HL-60 (cell line): ENCODE measurements around the gene MYO16.
A peak's percentile ranks its signal among the peaks of the same experiment; 100 is the strongest.

ENCODE experiments used
- DNase-seq, 2 experiments: peaks; one replicate each; pipeline ENCODE4 v3.0.0-alpha.2; 2010 to 2020; ENCODE audit warnings: low read depth in 1 of 2, low spot score in 1 of 2
- H3K27ac ChIP-seq: fragments of 250-450 bp; sonication (Bioruptor Pico); replicated peaks from 2 replicates; pipeline ENCODE4 v1.5.1; 2020; ENCODE audit warnings: mild to moderate bottlenecking, moderate library complexity
- H3K27me3 ChIP-seq: fragments of 250-450 bp; sonication (Bioruptor Pico); 2 replicates; pipeline ENCODE4 v1.5.1; 2021; ENCODE audit warnings: mild to moderate bottlenecking, moderate library complexity; ENCODE audit not compliant: insufficient read depth, poor library complexity, severe bottlenecking
- H3K4me3 ChIP-seq: replicated peaks from 2 replicates; pipeline ENCODE4 v1.5.1; 2011; ENCODE audit warnings: mild to moderate bottlenecking, control low read depth, low read length; ENCODE audit not compliant: insufficient read depth
- CTCF ChIP-seq: IDR thresholded peaks from one replicate; pipeline ENCODE4 v1.5.1; 2011; ENCODE audit warnings: low read length, control low read depth, inconsistent platforms; ENCODE audit not compliant: insufficient read depth
- GABPA ChIP-seq: IDR thresholded peaks from 2 replicates; pipeline ENCODE4 v1.6.1; 2012; ENCODE audit warnings: low read depth
- POLR2AphosphoS5 ChIP-seq: IDR thresholded peaks from 2 replicates; pipeline ENCODE4 v1.6.1; 2012; ENCODE audit warnings: low read depth
- REST ChIP-seq: IDR thresholded peaks from 2 replicates; pipeline ENCODE4 v1.6.1; 2012; ENCODE audit warnings: low read depth; ENCODE audit not compliant: insufficient replicate concordance
- SPI1 ChIP-seq: IDR thresholded peaks from 2 replicates; pipeline ENCODE4 v1.6.1; 2012; ENCODE audit warnings: low read depth, mild to moderate bottlenecking, borderline replicate concordance

Gene MYO16

GRCh38 chr13:109162248-109163036 is 533.0 kb downstream of the MYO16 start:
- DNase-seq: peak; percentile 33 to 91
- Histone ChIP-seq H3K27me3 (no peaks in the 10 kb centered on the region), H3K4me3 (no peak overlapping the region), H3K27ac (no peak overlapping the region)
- TF ChIP-seq GABPA: no peak
- peak; percentile 96 for TF ChIP-seq SPI1
- peak; percentile 34; the same call in 1 of the 2 replicates for TF ChIP-seq POLR2AphosphoS5

- peak; percentile 59 for TF ChIP-seq REST
- no peak for TF ChIP-seq SPI1
- no peak for DNase-seq
- Histone ChIP-seq H3K27ac (no peak overlapping the region), H3K4me3 (no peak overlapping the region), H3K27me3 (no peaks in the 10 kb centered on the region)
Observed at GRCh38 chr13:109163037-109163379, 533.6 kb downstream of the MYO16 start.

- Histone ChIP-seq H3K4me3 (no peak overlapping the region), H3K27me3 (no peaks in the 10 kb centered on the region), H3K27ac (no peak overlapping the region)
- no peak for TF ChIP-seq REST
- TF ChIP-seq CTCF: no peak
- no peak for TF ChIP-seq SPI1
- no peak for TF ChIP-seq GABPA
- no peak for TF ChIP-seq POLR2AphosphoS5
- DNase-seq: no peak
Observed at GRCh38 chr13:109165417-109165904, 536.0 kb downstream of the MYO16 start.

GRCh38 chr13:109166804-109167203 is 537.4 kb downstream of the MYO16 start:
- no peak for DNase-seq

More at GRCh38 chr13:109166804-109167203, 537.4 kb downstream of the MYO16 start:
- TF ChIP-seq CTCF (no peak), GABPA (no peak)
- Histone ChIP-seq H3K27me3 (no peaks in the 10 kb centered on the region), H3K27ac (no peak overlapping the region), H3K4me3 (no peak overlapping the region)
